HCT116 (cell line): ENCODE results near the gene FAM13A. TPM values are rescaled to one million over a fixed set of nuclear protein-coding genes. Genes with fewer than 3 reads are reported as not detected.

Experiments used
- ATAC-seq: fragments of 200-7000 bp; cut with Tn5 transposase; 2 replicates; pipeline ENCODE4 v1.9.1; 2020; ENCODE audit warnings: mild to moderate bottlenecking, moderate library complexity
- BruUV-seq: library from RNA; stranded (reverse); fragments of 400-500 nt; replicated peaks from 2 replicates; lab custom pipeline; 2021; lab: Mats Ljungman, UMichigan
- CTCF ChIA-PET: fragments of 300-600 bp; sonication (Branson Sonifier 250); formaldehyde crosslinking; loops from one replicate; lab custom pipeline; 2021; ENCODE audit warnings: antibody characterized with exemption; lab: Charles Lee
- POLR2A ChIA-PET: fragments of 300-600, 350-600 bp; sonication (Branson Sonifier 250); formaldehyde crosslinking; loops from one replicate; lab custom pipeline; 2021; ENCODE audit warnings: antibody characterized with exemption; lab: Charles Lee
- RAD21 ChIA-PET, 2 experiments: fragments of 300-600 bp; sonication (Branson Sonifier 250); formaldehyde crosslinking; loops; one replicate each; lab custom pipeline; 2023; ENCODE audit warnings: low total read pairs in 2 of 2; ENCODE audit not compliant: uncharacterized antibody in 2 of 2, unreplicated experiment in 2 of 2, low non-redundant PET in 1 of 2; lab: Charles Lee
- DNase-seq: peaks from one replicate; pipeline ENCODE4 v3.0.0-alpha.2; 2010; ENCODE audit warnings: low read depth, low spot score
- H2AFZ ChIP-seq: fragments of 200-600 bp; shearing (Covaris generic), sonication (generic); 2 replicates; pipeline ENCODE4 v1.6.1; 2017; ENCODE audit warnings: low read depth, mixed run types, mixed read lengths, antibody characterized with exemption, low read length; ENCODE audit not compliant: poor library complexity, severe bottlenecking
- H3K27ac ChIP-seq: 2 replicates; pipeline ENCODE4 v1.5.1; 2012; ENCODE audit warnings: low read depth, low read length
- H3K27me3 ChIP-seq: fragments of 200-600 bp; sonication (generic); 2 replicates; pipeline ENCODE4 v1.6.1; 2016; ENCODE audit warnings: mixed run types, low read length, mixed read lengths; ENCODE audit not compliant: insufficient read depth
- H3K36me3 ChIP-seq, 2 experiments: fragments of 200-500 bp in 1 of 2; fragments of 200-600 bp in 1 of 2; sonication (Bioruptor generic) in 1 of 2; sonication (generic) in 1 of 2; 2 replicates each; pipeline versions ENCODE4 v1.5.1 to v1.6.1; 2014 to 2016; ENCODE audit warnings: low read length in 2 of 2, inconsistent platforms in 1 of 2, mixed read lengths in 1 of 2, mixed run types in 1 of 2; ENCODE audit not compliant: insufficient read depth in 2 of 2, control insufficient read depth in 1 of 2
- H3K4me1 ChIP-seq, 2 experiments: fragments of 200-600 bp in 1 of 2; sonication (generic) in 1 of 2; 2 replicates each; pipeline versions ENCODE4 v1.5.1 to v1.6.1; 2012 to 2017; ENCODE audit warnings: low read length in 2 of 2, inconsistent platforms in 1 of 2, mild to moderate bottlenecking in 1 of 2, mixed read lengths in 1 of 2, mixed run types in 1 of 2, moderate library complexity in 1 of 2; ENCODE audit not compliant: insufficient read depth in 2 of 2, control insufficient read depth in 1 of 2
- H3K4me2 ChIP-seq: fragments of 200-600 bp; sonication (generic); 2 replicates; pipeline ENCODE4 v1.6.1; 2017; ENCODE audit warnings: mixed run types, low read length, mixed read lengths
- H3K4me3 ChIP-seq, 2 experiments: fragments of 200-600 bp in 1 of 2; sonication (generic) in 1 of 2; replicated peaks in 1 of 2; 2 replicates each; pipeline ENCODE4 v1.5.1; 2011 to 2016; ENCODE audit warnings: low read length in 2 of 2, control low read depth in 1 of 2, low read depth in 1 of 2, mild to moderate bottlenecking in 1 of 2, mixed read lengths in 1 of 2, mixed run types in 1 of 2
- H3K79me2 ChIP-seq: fragments of 200-600 bp; sonication (generic); 2 replicates; pipeline ENCODE4 v1.6.1; 2017; ENCODE audit warnings: mild to moderate bottlenecking, mixed run types, low read length, moderate library complexity, mixed read lengths; ENCODE audit not compliant: insufficient read depth
- H3K9ac ChIP-seq: fragments of 200-600 bp; sonication (generic); 2 replicates; pipeline ENCODE4 v1.6.1; 2016; ENCODE audit warnings: low read length, mixed read lengths
- H3K9me2 ChIP-seq: fragments of 200-600 bp; sonication (generic), shearing (Covaris generic); 2 replicates; pipeline ENCODE4 v1.6.1; 2017; ENCODE audit warnings: mixed run types, mild to moderate bottlenecking, moderate library complexity; ENCODE audit not compliant: insufficient read depth
- H3K9me3 ChIP-seq, 2 experiments: fragments of 200-500 bp in 1 of 2; fragments of 200-600 bp in 1 of 2; sonication (Bioruptor generic) in 1 of 2; sonication (generic) in 1 of 2; 2 replicates each; pipeline ENCODE4 v1.6.1; 2014 to 2017; ENCODE audit warnings: low read length in 2 of 2, mixed read lengths in 2 of 2, inconsistent platforms in 1 of 2, low read depth in 1 of 2, mild to moderate bottlenecking in 1 of 2, mixed run types in 1 of 2, moderate library complexity in 1 of 2; ENCODE audit not compliant: control insufficient read depth in 1 of 2, insufficient read depth in 1 of 2
- H4K20me1 ChIP-seq: fragments of 200-600 bp; sonication (generic), shearing (Covaris generic); 2 replicates; pipeline ENCODE4 v1.6.1; 2017; ENCODE audit warnings: mixed run types, mild to moderate bottlenecking, moderate library complexity; ENCODE audit not compliant: insufficient read depth
- ATF3 ChIP-seq: IDR thresholded peaks from 2 replicates; pipeline ENCODE4 v1.6.1; 2012
- CBX3 ChIP-seq: IDR thresholded peaks from 2 replicates; pipeline ENCODE4 v1.6.1; 2012; ENCODE audit warnings: low read depth
- CEBPB ChIP-seq: IDR thresholded peaks from 2 replicates; pipeline ENCODE4 v1.6.1; 2012; ENCODE audit warnings: low read depth
- EGR1 ChIP-seq: IDR thresholded peaks from 2 replicates; pipeline ENCODE4 v1.6.1; 2012; ENCODE audit warnings: low read depth
- EZH2 ChIP-seq: fragments of 200-600 bp; sonication (generic); IDR thresholded peaks from 2 replicates; pipeline ENCODE4 v1.6.1; 2017; ENCODE audit warnings: antibody characterized with exemption, mixed run types
- EZH2phosphoT487 ChIP-seq: fragments of 200-600 bp; IDR thresholded peaks from 2 replicates; pipeline ENCODE4 v1.6.1; 2018; ENCODE audit warnings: antibody characterized with exemption, borderline replicate concordance
- FOSL1 ChIP-seq: IDR thresholded peaks from 2 replicates; pipeline ENCODE4 v1.6.1; 2012; ENCODE audit warnings: low read depth
- JUND ChIP-seq: IDR thresholded peaks from 2 replicates; pipeline ENCODE4 v1.6.1; 2012
- POLR2AphosphoS5 ChIP-seq: IDR thresholded peaks from 2 replicates; pipeline ENCODE4 v1.6.1; 2011; ENCODE audit warnings: mild to moderate bottlenecking, low read depth, low read length, moderate library complexity
- RAD21 ChIP-seq: IDR thresholded peaks from 2 replicates; pipeline ENCODE4 v1.6.1; 2012; ENCODE audit warnings: low read depth, mild to moderate bottlenecking
- REST ChIP-seq: IDR thresholded peaks from 2 replicates; pipeline ENCODE4 v1.6.1; 2012; ENCODE audit warnings: low read depth
- SIN3A ChIP-seq: IDR thresholded peaks from 2 replicates; pipeline ENCODE4 v1.6.1; 2012; ENCODE audit warnings: low read depth
- SP1 ChIP-seq: IDR thresholded peaks from 2 replicates; pipeline ENCODE4 v1.6.1; 2012; ENCODE audit warnings: low read depth
- YY1 ChIP-seq: IDR thresholded peaks from 2 replicates; pipeline ENCODE4 v1.6.1; 2011; ENCODE audit warnings: low read length, low read depth, moderate library complexity, mild to moderate bottlenecking; ENCODE audit not compliant: insufficient replicate concordance; ENCODE audit errors: extremely low read depth
- ZBTB33 ChIP-seq: IDR thresholded peaks from 2 replicates; pipeline ENCODE4 v1.6.1; 2011; ENCODE audit warnings: mild to moderate bottlenecking, low read length, moderate library complexity; ENCODE audit not compliant: insufficient replicate concordance; ENCODE audit errors: extremely low read depth
- ZNF274 ChIP-seq: fragments of 200-500 bp; sonication (Bioruptor generic); IDR thresholded peaks from 2 replicates; pipeline ENCODE4 v1.6.1; 2014; ENCODE audit warnings: mild to moderate bottlenecking, low read depth, low read length, inconsistent platforms
- intact Hi-C: fragments of 100-400 bp; cut with micrococcal nuclease; formaldehyde crosslinking; loops from 2 replicates; pipeline ENCODE4 v1.10.0; 2022
- total RNA-seq: library from RNA; stranded (reverse); gene quantifications from one replicate; pipeline ENCODE4 v1.2.1, GENCODE V29; 2021; ENCODE audit not compliant: unreplicated experiment

Gene FAM13A
- total RNA-seq, 1 experiment from 2014 or later, result 17.2 TPM

GRCh38 chr4:88797725-88798124 lies 259.3 kb downstream of the FAM13A start:
- Histone ChIP-seq H2AFZ (no peak overlapping the region), H3K9me3 (no peaks in the 10 kb centered on the region), H3K9ac (no peak overlapping the region), H3K27ac (no peak overlapping the region), H4K20me1 (no peaks in the 10 kb centered on the region), H3K4me3 (no peak overlapping the region), H3K4me2 (no peak overlapping the region), H3K27me3 (no peaks in the 10 kb centered on the region), H3K4me1 (peaks cover 0 to under 1% of the 10 kb centered on the region in 2 experiments; a peak in 1 of 4 replicates), H3K79me2 (no peaks in the 10 kb centered on the region), H3K36me3 (no peaks in the 10 kb centered on the region), H3K9me2 (no peaks in the 10 kb centered on the region)
- ChIA-PET POLR2A (no interaction called here), CTCF (no interaction called here), RAD21 (no interaction called here)
- BruUV-seq, result no TSS peak
- intact Hi-C loops, result no loop called here
- TF ChIP-seq EGR1 (no peak), JUND (no peak), CBX3 (no peak), REST (no peak), SP1 (no peak), POLR2AphosphoS5 (no peak), ATF3 (no peak)
- DNase-seq, result no peak
- ATAC-seq, result no peak

- Histone ChIP-seq H3K9ac (no peak overlapping the region), H4K20me1 (no peaks in the 10 kb centered on the region), H3K79me2 (no peaks in the 10 kb centered on the region), H3K27me3 (no peaks in the 10 kb centered on the region), H3K9me2 (no peaks in the 10 kb centered on the region), H3K4me2 (no peak overlapping the region), H3K9me3 (no peaks in the 10 kb centered on the region), H2AFZ (no peak overlapping the region), H3K27ac (no peak overlapping the region), H3K4me1 (peaks cover 0 to 4% of the 10 kb centered on the region in 2 experiments; a peak in 1 of 4 replicates), H3K4me3 (no peak overlapping the region), H3K36me3 (no peaks in the 10 kb centered on the region)
- no peak for ATAC-seq
- no peak for DNase-seq
- ChIA-PET POLR2A (no interaction called here), CTCF (no interaction called here), RAD21 (no interaction called here)
- BruUV-seq, result no TSS peak
- intact Hi-C loops, result no loop called here
- TF ChIP-seq ATF3, result no peak
- no peak for TF ChIP-seq SIN3A
- no peak for TF ChIP-seq RAD21
- TF ChIP-seq ZNF274, result no peak
- TF ChIP-seq ZBTB33, result no peak
- TF ChIP-seq SP1, result no peak
- no peak for TF ChIP-seq EZH2
- no peak for TF ChIP-seq YY1
- no peak for TF ChIP-seq CEBPB
- no peak for TF ChIP-seq EZH2phosphoT487
- TF ChIP-seq FOSL1, result no peak
Measured at GRCh38 chr4:88796545-88796944, 260.4 kb downstream of the FAM13A start.
